Activated CD8-positive, alpha-beta memory T cell treated with anti-CD3 and anti-CD28 coated beads, Interleukin-2, amount 50 U/mL, for 48 hours (primary cell): ENCODE measurements around the gene RASSF9.

Experiments used
- DNase-seq: peaks from one replicate; pipeline ENCODE4 v3.0.0-alpha.2; 2020

The RASSF9 gene

DNA sequence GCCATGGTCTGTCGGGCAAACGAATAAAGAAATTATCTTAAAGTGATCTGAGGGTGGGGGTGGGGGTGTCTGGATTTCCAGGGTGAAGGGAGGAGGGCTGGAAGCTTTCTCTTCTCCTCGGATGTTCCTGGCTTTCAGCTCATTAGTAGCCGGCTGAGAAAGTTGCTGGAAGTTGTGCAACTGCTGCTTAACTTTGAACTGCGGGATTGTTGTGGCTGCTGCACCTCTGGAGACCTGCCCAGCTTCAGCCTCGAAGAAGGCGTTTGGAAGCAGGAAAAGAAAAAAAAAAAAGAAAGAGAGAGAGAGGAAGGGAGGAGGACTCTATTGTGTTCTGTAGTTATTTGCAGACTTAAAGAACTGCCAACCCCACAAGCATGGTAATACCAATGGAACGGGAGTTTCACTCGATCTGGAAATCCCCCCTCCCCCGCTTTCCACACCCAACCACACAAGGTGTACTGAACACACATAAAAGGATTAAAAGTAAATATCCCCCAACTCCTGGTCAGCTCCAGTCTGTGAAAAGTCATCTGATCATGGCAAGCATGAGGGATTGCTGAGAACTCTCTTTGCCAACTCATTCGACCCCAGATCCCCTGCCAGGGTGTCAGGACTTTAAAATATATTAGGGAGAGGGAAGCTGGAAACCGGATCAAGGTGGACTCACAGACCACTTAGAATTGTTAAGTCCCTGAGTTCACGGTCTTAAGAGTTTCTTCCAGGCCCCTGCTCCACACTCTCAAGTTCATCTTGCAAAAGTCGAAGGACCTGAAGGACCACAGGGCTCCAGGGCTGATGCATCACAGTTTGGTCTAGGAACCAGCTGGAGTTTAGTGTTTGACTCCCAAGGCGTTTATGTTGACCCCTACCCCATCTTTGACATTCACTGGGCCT lies at the start of gene RASSF9:
TSS of gene RASSF9 (minus strand) at position 213 of the 894 bp plus-strand sequence. CDS start at position 5, 208 bp downstream.
- no peak for DNase-seq

DNA sequence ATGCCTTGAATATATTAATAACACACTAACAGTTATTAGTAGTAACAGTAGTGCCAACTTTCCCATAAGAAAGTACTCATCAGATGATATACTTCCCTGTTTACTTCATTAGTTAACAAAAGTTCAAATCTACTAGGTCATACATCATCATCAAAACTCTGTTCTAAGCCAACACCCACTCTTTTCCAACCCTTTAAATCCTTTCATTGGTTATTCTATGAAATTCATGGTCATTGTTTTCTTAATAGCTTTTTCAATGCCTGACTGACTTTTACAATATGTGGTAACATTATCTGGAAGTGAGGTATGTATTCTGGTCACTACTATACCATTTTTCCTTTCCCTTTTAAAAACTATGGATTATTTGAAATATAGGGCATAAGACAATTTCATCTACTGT lies 47.6 kb upstream of the RASSF9 start:
- no peak for DNase-seq

DNA sequence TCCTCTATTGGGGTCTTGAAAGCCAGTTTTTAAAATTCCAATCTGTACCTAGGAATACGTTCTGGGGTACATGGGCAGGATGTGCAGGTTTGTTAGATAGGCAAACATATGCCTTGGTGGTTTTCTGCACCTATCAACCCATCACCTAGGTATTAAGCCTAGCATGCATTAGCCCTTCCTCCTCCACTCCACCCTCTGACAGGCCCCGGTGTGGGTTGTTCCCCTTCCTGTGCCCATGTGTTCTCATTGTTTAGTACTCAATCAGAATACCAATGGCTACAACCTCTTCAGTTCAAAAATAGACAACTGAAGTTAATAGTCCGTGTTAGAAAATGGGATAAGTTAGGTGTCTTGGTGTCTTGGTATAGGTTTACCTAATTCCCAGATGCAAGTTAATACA lies 41.2 kb upstream of the RASSF9 start:
- DNase-seq: no peak

DNA sequence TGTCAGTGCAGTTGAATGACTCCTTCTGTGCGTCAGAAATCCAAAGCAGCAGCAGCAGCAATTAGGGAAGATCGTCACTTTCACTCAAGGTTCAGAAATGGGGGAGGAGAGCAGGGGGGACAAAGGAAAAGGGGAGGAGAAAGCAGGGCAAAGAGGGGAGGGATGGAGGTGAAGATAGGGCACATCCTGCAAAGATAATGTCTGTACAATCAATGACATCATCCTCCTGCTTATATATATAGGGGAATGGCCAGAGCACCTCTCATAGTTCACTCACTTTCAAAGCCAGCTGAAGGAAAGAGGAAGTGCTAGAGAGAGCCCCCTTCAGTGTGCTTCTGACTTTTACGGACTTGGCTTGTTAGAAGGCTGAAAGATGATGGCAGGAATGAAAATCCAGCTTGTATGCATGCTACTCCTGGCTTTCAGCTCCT lies 37.8 kb upstream of the RASSF9 start, which contains the start of gene NTS:
TSS of gene NTS (plus strand) at position 265 of the 431 bp plus-strand sequence. CDS start at position 374, 109 bp downstream.
- DNase-seq: no peak

DNA sequence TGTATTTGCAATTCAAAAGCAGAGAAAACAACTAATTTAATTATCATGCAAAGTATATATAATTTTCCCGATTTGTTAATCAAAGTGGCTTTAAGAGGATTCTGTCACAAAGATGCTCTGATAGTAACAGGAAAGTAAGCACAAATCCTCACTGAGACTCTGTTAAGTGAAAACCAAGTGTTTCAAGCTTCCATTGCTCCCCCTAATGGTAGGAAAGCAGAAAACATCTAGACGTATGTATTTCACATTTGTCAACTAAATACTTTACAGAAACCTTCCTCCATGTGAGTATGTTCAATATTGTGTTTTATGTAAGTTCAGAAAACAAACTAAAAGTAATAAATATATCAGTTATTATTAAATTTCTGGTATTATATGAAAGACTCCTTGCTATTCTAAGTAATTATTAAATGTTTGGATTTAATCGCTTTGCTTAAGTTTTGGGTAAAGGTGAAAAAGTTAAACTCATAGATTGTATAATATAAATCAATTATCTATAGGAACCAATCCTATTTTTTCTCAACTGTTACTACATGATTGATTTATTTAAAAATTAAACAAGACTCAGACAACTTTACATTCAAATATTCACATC lies 36.4 kb upstream of the RASSF9 start:
- no peak for DNase-seq

DNA sequence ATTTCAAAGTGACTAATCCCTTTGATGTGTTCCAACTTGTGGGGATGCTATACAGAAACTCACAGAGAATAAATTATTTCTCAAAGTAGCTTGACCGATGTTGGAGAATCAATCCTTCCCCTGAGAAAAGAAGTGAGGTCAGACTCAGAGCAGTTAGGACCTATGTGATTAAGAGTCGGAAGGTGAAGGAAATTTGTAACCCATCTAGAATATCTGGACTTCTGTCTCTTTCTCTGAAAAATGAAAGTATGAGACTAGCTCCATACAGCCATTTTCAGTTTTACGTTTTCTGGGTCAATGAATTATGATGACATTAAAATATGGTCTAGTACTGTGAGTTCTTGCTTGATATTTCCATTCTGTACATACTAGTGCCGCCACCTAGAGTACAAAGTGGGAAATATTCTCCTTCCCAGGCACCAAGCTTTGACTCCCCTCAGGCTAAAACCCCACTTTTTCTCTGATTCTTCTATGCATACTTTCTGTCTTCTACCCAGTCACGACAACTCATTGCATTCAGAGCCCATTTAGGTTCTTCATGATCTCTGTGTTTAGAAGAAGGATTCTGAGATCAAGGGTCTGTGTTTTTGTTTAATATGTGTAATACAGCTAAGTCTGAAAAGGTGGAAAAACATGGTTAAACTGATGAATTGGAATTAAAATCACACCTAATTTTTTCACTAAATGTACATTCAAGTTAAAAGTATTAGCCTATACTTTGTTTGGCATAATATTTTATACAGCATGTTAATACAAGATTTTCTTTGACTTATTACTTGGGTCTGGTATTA lies 31.0 kb upstream of the RASSF9 start:
- no peak for DNase-seq

DNA sequence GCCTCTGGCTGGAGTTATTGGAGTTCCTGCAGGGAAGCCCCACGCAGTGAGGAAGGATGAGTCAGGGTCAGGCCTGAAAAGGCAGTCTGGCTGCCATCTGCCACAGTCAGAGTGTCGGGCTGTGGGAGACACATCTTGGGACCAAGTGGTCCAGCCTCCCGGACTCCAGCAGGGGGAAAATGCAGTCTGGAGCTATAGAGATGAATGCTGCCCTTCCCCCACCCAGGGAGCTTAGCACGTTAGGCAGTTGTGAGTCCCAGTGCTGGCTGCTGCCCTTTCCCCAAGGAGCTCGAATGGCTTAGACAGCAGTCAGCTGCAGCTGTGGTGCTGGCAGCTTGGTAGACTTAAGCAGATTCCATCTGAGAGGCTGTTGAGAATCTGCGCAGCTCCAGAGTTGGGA lies 29.7 kb upstream of the RASSF9 start:
- DNase-seq: no peak

DNA sequence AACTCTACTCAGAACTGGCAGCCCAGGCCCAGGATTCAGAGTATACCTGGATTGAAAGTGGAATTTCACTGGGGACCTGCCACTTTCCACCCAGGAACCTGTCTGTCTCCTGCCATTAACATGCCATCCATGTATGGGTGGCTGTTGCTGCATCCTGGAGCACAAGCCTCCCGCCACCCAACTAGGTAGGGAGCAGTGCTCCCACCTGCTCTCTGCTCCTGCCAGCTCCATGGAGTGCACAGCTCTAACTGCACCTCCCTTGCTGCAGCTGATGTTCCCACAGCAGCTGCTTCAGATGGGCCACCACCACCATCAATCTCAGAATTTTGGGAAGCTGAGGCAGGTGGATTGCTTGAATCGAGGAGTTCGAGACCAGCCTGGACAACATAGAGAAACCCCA lies 20.8 kb upstream of the RASSF9 start:
- no peak for DNase-seq

DNA sequence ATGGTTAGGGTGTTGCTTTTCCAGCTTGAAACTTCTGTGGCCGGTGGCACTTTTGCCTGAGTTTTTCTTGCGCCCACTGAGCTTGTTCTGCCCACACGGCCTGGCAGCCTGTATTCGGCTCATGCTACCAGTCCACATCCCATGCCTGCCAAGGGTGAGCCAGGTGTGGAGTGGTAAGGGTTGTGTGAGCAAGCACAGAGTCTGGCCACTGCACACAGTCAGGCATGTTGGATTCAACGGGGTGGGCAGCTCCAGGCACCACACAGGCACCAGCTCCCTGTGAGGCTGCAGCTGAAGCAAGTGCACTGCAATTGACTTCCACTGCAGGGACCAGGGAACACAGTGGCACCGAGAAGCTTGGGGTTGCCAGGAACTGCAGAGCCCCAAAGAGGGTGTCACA lies 19.1 kb upstream of the RASSF9 start:
- DNase-seq: no peak

DNA sequence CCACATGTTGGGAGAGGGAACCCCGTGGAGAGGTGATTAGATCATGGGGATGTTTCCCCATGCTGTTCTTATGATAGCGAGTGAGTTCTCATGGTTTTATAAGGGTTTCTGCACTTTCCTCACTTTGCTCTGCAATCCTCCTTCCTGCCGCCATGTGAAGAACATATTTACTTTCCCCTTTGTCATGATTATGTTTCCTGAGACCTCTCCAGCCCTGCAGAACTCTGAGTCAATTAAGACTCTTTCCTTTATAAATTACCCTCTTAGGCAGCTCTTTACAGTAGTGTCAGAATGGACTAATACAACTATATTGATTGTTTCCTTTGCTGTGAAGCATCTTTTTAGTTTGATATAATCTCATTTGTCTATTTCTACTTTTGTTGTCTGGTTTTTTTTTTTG lies 13.1 kb upstream of the RASSF9 start:
- DNase-seq: no peak

DNA sequence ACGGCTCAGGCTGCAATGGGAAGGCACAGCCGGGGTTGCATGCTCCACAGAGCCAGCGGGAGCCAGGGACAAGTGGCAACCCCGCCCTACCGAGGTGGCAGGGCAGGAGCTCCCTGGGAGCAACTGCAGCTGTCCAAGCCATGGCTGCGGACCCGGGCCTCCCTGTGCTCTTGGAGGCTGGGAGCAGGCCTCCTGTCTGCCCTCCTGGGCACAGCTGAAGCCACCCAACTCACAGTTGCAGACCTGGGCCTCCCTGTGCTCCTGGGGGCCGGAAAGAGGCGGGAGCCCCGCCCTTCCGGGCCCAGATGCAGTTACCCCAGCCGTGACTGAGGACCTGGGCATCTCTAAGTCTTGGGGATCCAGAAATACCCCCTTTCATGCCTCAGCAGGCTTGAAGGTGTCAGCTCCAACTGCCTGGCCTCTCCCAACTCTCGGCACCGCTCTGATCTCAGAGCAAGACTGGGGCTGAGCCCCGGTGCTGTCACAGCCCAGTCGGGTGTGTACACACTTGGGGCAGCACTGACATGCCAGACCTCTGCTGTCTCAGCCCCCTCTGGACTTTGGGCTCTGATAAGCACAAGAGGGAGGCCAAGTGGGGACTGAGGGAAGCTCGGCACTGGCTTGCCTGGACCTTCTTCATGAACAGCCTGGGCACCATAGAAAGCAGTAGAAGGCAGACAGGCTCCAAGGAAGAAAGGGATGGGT lies 7.5 kb upstream of the RASSF9 start:
- no peak for DNase-seq

DNA sequence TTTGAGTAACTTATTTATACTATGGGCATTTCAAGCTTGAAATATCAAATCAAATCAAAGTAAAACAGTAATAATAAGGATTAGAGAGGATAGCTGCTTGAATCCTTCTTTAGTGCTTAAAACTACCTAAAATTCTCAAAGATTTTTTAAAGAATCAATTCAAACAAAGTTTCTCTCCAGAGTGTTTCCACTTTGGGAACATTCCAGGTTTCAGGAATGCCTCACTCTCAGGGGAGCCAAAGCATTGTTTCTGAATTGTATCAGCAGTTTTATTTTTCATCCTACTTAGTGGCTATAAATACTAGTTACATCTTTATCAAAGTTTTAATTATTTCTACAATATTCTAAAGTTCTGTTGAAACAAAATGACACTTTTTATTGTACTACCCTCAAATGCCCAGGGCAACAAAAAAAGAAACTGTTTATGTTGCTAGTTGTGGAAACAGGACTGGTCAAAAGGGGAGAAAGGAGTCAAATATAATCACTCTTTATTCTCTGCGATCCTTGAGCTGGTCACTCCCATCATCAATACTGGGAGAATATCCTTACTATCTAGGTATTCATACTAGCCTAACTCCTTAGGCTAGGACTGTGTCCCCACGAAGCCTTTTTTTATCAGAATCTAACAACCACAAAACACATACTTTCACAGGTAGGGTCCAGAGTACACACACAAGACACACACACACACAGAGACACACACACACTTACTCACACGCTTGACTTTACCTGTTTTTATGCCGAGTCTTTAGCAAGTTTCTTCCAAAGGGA lies 598 bp downstream of the RASSF9 start:
- no peak for DNase-seq

DNA sequence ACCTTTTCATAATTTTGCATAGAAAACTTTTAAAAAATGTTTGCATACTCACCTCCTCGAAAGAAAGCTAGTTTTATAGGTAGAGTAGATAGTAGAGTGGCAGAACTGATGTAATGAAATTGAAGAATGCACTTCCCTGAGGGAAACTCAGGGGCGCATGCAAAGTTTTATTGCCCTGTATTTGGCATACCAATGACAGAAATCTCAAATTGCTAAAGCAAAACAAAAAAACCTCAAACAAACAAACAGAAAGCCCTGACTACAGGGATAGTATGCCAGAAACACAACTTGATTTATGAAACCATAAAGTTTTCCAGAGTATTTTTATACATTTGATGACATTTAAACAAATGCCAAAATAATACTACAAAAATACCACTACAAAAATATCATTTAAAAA lies 1.8 kb downstream of the RASSF9 start:
- DNase-seq: no peak

DNA sequence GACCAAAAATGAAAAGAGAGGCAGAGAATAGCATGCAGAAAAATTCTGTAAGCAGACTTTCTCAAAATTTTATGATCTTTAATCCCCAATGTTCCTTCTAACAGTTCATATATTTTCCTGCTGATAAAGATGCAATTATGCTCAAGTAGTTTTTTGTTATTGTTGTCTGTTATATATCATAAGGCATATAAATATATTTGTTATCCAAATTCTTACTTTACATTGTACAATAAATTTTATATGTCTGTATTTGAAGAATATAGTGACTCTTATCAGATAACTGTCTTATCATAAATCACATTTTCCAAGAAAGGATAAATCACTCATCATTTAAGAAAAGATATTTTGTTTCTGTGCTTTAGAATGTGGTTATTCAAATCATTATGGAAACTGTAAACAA lies 2.6 kb downstream of the RASSF9 start:
- no peak for DNase-seq

DNA sequence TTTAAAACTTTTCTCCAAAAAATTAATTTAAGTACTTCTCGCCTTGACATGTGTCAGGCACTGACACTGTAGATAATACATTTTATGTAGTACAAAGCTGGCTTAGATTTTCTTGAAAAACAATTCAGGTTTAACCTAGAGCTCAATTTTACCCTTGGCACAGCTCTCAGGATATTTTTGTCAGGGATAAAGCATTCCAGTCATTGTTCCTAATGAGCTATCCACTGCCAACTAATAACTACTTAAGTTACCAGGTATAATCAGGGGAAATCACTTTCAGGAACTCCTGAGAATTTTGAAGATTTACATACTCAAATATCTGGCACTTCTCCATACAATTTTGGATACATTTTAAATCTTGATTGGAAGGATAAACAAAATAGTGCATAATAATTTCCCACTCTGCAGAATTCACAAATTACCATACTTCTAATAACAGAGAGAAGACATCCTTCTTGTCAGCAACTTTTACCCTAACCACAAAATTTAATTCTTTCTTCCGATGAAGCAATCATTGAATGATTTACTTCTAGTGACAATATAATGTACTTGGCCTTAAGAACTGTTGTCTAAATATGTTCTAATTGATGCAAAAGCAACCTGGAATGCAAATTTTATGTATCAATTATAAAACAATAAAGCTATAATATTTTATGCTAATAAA lies 4.8 kb downstream of the RASSF9 start:
- no peak for DNase-seq

DNA sequence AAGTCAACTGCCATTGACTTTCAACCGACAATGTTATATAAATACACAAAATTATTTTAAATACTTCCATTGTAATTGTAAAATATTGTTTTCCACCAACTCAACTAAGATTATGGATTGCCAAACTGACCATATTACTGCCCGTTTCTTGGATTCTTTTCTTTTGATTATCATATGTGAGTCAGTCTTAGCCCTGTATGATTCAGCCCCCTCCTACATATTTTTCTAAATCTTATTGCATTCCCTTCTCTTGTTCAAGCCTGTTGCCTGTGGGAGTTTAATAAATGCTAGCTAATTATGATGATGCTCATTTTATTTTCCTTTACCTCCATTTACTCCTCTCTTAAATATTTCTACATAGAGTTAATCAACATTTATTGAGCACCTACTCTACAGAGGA lies 6.8 kb downstream of the RASSF9 start:
- DNase-seq: no peak

DNA sequence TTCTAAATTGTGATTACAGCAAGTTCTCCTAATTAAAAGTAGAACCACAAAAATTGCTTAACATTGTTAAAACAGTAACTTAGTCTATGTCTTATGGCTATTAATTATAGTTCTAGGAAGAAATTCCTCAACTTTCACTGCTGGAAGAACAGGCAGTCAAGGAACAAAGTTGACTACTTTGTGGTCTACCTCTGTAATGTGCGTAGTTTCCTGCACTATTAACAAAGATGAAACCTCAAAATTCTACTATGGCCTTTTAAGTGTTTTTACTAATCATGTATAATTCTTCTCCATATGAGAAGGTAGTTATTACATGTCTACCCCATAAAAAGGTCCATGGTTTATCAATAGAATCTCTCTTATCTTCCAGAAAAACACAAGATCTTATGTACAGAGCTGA lies 7.6 kb downstream of the RASSF9 start:
- DNase-seq: no peak

DNA sequence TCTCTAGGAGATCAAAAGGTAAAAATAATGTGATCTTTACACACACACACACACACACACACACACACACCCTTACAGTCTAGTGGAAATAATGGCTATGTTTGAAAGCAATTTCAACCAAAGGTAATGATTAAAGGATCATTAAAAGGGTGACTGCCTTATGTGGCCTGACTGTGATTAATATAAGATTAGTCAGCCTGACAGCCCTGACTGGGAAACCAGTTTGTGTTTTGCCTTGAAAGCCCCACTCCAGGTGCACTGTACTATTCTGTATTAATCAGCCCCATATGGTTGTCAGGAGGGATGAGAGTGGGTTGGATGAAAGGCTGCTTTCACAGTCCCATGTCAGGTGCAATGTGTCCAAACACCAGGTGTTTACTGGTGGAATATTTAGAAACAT lies 10.5 kb downstream of the RASSF9 start:
- DNase-seq: no peak

DNA sequence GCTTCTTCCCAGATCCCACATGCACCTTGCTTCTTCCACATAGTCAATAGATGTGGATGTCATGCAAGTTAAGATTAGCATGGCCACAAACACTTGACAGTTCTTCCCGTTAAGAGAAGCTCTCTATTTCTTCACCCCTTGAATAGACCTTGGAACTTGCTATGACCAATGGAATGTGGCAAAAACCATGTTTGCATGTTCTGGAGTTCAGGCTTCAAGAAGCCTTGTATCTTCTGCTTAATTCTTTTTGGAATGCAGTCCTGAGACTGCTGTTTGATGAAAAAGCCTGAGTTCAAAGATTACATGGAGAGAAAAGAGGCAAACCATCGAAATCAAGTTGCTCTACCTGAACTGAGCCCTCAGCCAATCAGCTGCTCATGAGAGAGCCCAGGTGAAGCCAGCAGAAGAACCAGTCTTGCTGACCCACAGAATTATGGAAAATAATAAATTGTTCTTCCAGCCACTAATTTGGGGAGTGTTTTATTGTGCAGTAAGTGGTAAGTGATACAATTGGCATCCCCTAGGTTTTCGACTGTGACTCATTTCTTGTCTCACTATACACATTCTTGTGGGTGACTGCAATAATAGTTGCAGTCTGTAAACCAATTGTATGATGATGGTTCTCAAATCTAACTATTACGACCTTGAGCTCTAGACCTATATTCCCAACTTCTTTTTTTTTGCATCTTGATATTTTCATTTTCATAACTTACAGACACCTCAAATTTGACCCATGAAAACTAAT lies 12.6 kb downstream of the RASSF9 start:
- no peak for DNase-seq

DNA sequence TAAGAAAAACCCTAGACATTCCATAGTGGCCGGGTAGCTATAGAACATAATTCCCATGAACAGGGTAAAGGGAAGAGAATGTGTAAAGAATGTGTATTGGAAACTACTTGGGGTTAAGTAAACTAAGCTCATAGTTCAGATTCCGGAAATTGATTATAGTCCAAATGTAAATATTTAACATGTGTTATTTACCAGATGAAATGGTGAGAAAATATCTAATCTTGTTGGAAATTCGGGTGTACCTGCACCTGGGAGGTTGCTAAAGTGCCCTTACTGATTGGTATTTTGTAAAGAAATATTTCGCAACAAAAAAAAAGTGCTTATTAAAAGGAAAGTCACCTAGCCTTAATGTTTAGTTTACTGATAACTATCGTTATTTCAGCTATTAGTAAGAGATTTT lies 14.4 kb downstream of the RASSF9 start:
- no peak for DNase-seq

DNA sequence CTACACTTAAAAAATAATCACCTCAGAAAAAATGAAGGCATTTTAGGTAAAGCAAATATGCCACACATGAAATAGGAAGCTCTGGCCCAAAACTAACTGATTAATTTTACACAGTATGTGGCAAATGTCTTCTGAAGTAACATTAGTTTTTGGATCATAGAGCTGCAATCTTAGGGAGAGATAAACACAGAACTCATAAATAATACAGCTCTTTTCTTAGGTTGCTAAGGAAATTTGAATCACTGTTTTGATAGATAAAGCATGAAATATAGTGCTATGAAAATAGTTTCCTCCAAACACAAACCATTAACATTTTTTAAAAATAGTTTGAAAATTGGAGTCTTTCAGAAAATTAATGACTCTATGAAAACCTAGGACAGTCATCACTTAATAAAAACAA lies 15.0 kb downstream of the RASSF9 start:
- DNase-seq: no peak
